Prostate gland (tissue), 2 donors: ENCODE results near the gene SNX32.

Experiments
- POLR2A ChIP-seq: fragments of 450-650 bp; IDR thresholded peaks from one replicate; pipeline ENCODE4 v1.6.1; 2016; ENCODE audit warnings: antibody characterized with exemption, mild to moderate bottlenecking
- TF ChIP-seq, protein P1 (sequence below), 4 experiments: fragments of 200-600 bp in 2 of 4; fragments of 450-650 bp in 2 of 4; sonication (generic) in 2 of 4; IDR thresholded peaks; 1 replicate in 3 of 4; 2 replicates in 1 of 4; pipeline ENCODE4 v1.5.1; 2016 to 2019; ENCODE audit warnings: antibody characterized with exemption in 4 of 4, mild to moderate bottlenecking in 2 of 4, moderate library complexity in 2 of 4

DNA sequence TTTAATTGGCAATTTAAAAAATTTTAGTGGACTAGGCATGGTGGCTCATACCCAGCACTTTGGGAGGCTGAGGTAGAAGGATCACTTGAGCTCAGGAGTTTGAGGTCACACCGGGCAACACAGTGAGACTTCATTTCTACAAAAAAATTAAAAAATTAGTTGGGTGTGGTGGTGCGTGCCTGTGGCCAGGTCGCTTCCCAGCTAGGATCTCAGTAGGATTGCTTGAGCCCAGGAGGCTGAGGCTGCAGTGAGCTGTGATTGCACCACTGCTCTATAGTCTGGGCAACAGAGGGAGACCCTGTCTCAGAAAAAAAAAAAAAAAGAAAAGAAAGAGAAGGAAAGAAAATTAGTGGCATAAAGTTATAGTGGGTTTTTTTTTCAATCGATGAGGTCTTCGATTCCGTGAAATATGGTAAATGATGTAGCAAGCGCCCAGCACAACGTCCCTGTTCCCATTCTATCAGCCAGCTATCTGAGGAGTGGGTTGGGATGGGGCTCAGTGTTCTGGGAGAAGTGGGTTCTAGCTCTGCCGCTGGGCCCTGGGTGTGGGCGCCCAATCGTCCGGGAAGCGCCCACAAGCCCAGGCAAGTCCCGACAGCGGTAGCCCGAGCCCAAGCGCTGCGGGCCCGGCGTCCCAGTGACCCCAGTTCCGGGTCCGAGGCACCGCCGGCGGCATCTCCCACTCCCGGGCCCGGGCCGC, 65.0 kb downstream of the SNX32 start:
- TF ChIP-seq, protein P1, sequence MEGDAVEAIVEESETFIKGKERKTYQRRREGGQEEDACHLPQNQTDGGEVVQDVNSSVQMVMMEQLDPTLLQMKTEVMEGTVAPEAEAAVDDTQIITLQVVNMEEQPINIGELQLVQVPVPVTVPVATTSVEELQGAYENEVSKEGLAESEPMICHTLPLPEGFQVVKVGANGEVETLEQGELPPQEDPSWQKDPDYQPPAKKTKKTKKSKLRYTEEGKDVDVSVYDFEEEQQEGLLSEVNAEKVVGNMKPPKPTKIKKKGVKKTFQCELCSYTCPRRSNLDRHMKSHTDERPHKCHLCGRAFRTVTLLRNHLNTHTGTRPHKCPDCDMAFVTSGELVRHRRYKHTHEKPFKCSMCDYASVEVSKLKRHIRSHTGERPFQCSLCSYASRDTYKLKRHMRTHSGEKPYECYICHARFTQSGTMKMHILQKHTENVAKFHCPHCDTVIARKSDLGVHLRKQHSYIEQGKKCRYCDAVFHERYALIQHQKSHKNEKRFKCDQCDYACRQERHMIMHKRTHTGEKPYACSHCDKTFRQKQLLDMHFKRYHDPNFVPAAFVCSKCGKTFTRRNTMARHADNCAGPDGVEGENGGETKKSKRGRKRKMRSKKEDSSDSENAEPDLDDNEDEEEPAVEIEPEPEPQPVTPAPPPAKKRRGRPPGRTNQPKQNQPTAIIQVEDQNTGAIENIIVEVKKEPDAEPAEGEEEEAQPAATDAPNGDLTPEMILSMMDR (IDR thresholded peaks at IDR 0.05), result no peak
- no peak for TF ChIP-seq POLR2A
